Colonic mucosa (tissue), 4 donors: ENCODE measurements around the gene NSMCE3. TPM values are rescaled to one million over a fixed set of nuclear protein-coding genes. Genes with fewer than 3 reads are reported as not detected.

Experiments
- DNase-seq: peaks from one replicate; pipeline ENCODE4 v3.0.0-alpha.2; 2020
- H3K27ac ChIP-seq: fragments of 200-600 bp; one replicate; pipeline ENCODE4 v1.8.0; 2021
- H3K27me3 ChIP-seq: fragments of 200-600 bp; one replicate; pipeline ENCODE4 v1.8.0; 2021
- H3K36me3 ChIP-seq: fragments of 200-600 bp; one replicate; pipeline ENCODE4 v1.8.0; 2021
- H3K4me1 ChIP-seq: fragments of 200-600 bp; one replicate; pipeline ENCODE4 v1.8.0; 2021; ENCODE audit warnings: mild to moderate bottlenecking
- H3K4me3 ChIP-seq: fragments of 200-600 bp; one replicate; pipeline ENCODE4 v1.8.0; 2021
- H3K9ac ChIP-seq, 2 donors: one replicate each; pipeline ENCODE4 v1.7.0; 2013; ENCODE audit warnings: control low read depth in 2 of 2, low read depth in 2 of 2, low read length in 2 of 2
- H3K9me3 ChIP-seq: fragments of 200-600 bp; one replicate; pipeline ENCODE4 v1.8.0; 2021
- intact Hi-C: fragments of 100-400 bp; cut with DNase I; formaldehyde crosslinking; loops from one replicate; pipeline ENCODE4 v1.14.1; 2022
- total RNA-seq, 2 donors: library from RNA; stranded (reverse); fragmentation: NEBNext Ultra II Directional in 1 of 2; extraction: Animal tissue kit (Norgen Biotek cat#: 25700) in 1 of 2; gene quantifications; one replicate each; pipeline ENCODE4 v1.2.1, GENCODE V29; 2021
- TF ChIP-seq, protein P1 (sequence below): fragments of 200-600 bp; IDR thresholded peaks from one replicate; pipeline ENCODE4 v1.8.0; 2022; ENCODE audit warnings: antibody characterized with exemption, mild to moderate bottlenecking
- donor health status: healthy.
- donor health status: DM: no; HTN: no; CAD: no.
- donor health status: DM: no; HTN: no; CAD: no.

NSMCE3 gene
- total RNA-seq, 2 donors from 2014 or later: 4.2 TPM

GRCh38 chr15:29308299-29308698 lies 38.7 kb upstream of the NSMCE3 start:
- DNase-seq: no peak
- H3K9ac ChIP-seq: no peak overlapping the region

GRCh38 chr15:29305556-29305955 lies 35.9 kb upstream of the NSMCE3 start:
- TF ChIP-seq, protein P1, sequence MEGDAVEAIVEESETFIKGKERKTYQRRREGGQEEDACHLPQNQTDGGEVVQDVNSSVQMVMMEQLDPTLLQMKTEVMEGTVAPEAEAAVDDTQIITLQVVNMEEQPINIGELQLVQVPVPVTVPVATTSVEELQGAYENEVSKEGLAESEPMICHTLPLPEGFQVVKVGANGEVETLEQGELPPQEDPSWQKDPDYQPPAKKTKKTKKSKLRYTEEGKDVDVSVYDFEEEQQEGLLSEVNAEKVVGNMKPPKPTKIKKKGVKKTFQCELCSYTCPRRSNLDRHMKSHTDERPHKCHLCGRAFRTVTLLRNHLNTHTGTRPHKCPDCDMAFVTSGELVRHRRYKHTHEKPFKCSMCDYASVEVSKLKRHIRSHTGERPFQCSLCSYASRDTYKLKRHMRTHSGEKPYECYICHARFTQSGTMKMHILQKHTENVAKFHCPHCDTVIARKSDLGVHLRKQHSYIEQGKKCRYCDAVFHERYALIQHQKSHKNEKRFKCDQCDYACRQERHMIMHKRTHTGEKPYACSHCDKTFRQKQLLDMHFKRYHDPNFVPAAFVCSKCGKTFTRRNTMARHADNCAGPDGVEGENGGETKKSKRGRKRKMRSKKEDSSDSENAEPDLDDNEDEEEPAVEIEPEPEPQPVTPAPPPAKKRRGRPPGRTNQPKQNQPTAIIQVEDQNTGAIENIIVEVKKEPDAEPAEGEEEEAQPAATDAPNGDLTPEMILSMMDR: no peak
- DNase-seq: no peak
- intact Hi-C loops: no loop called here
- Histone ChIP-seq H3K4me1 (no peaks in the 10 kb centered on the region), H3K36me3 (no peaks in the 10 kb centered on the region), H3K9me3 (no peaks in the 10 kb centered on the region), H3K27ac (no peak overlapping the region), H3K4me3 (no peak overlapping the region), H3K27me3 (no peaks in the 10 kb centered on the region), H3K9ac (no peak overlapping the region)

More at GRCh38 chr15:29308299-29308698, 38.7 kb upstream of the NSMCE3 start:
- TF ChIP-seq, protein P1: no peak
- intact Hi-C loops: no loop called here
- H3K4me1 ChIP-seq: no peaks in the 10 kb centered on the region
- no peak overlapping the region for H3K27ac ChIP-seq
- no peaks in the 10 kb centered on the region for H3K27me3 ChIP-seq
- no peaks in the 10 kb centered on the region for H3K9me3 ChIP-seq
- H3K36me3 ChIP-seq: no peaks in the 10 kb centered on the region
- H3K4me3 ChIP-seq: no peak overlapping the region

DNA sequence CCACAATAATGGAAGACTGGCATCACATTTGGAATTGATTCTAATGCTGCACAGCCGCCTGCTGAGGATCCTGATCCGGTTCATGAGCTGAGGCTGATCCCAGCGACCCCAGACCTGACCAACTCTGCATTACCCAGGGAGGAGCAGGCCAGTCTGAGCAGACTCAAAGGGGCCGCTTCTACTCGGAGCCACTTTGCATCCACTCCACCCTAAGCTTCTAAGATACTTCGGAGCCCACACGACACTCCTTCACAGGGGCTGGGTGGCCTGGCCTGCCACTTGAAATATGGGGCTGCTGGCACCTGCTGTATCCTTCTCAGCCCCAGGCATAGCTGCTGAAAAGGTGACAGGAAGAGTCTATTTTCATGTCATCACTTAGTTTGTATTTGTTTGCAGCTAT lies 33.2 kb upstream of the NSMCE3 start:
- Histone ChIP-seq H3K9me3 (no peaks in the 10 kb centered on the region), H3K27me3 (no peaks in the 10 kb centered on the region), H3K27ac (no peak overlapping the region), H3K4me3 (no peak overlapping the region), H3K36me3 (no peaks in the 10 kb centered on the region), H3K9ac (no peak overlapping the region), H3K4me1 (no peaks in the 10 kb centered on the region)
- DNase-seq: no peak
- intact Hi-C loops: no loop called here
- TF ChIP-seq, protein P1: no peak

GRCh38 chr15:29299784-29300183 lies 30.2 kb upstream of the NSMCE3 start:
- Histone ChIP-seq H3K27me3 (no peaks in the 10 kb centered on the region), H3K4me3 (no peak overlapping the region), H3K27ac (no peak overlapping the region), H3K4me1 (no peaks in the 10 kb centered on the region), H3K9ac (no peak overlapping the region), H3K9me3 (no peaks in the 10 kb centered on the region), H3K36me3 (no peaks in the 10 kb centered on the region)
- intact Hi-C loops: no loop called here
- DNase-seq: no peak
- TF ChIP-seq, protein P1: no peak

- H3K4me1 ChIP-seq: no peaks in the 10 kb centered on the region
- TF ChIP-seq, protein P1: no peak
- H3K9me3 ChIP-seq: no peaks in the 10 kb centered on the region
- no peak overlapping the region for H3K9ac ChIP-seq
- no peak overlapping the region for H3K27ac ChIP-seq
- intact Hi-C loops: no loop called here
- no peak for DNase-seq
- H3K36me3 ChIP-seq: no peaks in the 10 kb centered on the region
- H3K27me3 ChIP-seq: no peaks in the 10 kb centered on the region
- H3K4me3 ChIP-seq: no peak overlapping the region
Observed at GRCh38 chr15:29299331-29299730, 29.7 kb upstream of the NSMCE3 start.
